Measurements from ENCODE around the gene HID1.

- TF ChIP-seq POLR2A (IDR thresholded peaks at IDR 0.05) (no peak), CTCF (IDR thresholded peaks at IDR 0.05) (no peak)
Measured at GRCh38 chr17:74959826-74960515, 12.6 kb downstream of the HID1 start.
